ENCODE measurements around the gene CATSPER1.
A peak's percentile ranks its signal among the peaks of the same experiment; 100 is the strongest.

Gene CATSPER1

GRCh38 chr11:66059966-66060680 lies 33.8 kb upstream of the CATSPER1 start:
- Histone ChIP-seq H3K36me3 (ENCODE audit: control insufficient read depth, insufficient read depth, low read length) (peaks cover 53% of the 10 kb centered on the region), H3K4me3 (replicated peaks; ENCODE audit: low read depth, low read length) (no peak overlapping the region), H3K27me3 (replicated peaks; ENCODE audit: control insufficient read depth, insufficient read depth, low read length) (no peaks in the 10 kb centered on the region)
- TF ChIP-seq, protein P1, sequence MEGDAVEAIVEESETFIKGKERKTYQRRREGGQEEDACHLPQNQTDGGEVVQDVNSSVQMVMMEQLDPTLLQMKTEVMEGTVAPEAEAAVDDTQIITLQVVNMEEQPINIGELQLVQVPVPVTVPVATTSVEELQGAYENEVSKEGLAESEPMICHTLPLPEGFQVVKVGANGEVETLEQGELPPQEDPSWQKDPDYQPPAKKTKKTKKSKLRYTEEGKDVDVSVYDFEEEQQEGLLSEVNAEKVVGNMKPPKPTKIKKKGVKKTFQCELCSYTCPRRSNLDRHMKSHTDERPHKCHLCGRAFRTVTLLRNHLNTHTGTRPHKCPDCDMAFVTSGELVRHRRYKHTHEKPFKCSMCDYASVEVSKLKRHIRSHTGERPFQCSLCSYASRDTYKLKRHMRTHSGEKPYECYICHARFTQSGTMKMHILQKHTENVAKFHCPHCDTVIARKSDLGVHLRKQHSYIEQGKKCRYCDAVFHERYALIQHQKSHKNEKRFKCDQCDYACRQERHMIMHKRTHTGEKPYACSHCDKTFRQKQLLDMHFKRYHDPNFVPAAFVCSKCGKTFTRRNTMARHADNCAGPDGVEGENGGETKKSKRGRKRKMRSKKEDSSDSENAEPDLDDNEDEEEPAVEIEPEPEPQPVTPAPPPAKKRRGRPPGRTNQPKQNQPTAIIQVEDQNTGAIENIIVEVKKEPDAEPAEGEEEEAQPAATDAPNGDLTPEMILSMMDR (IDR thresholded peaks at IDR 0.05; ENCODE audit: insufficient read depth, low read length, poor library complexity, severe bottlenecking): no peak
- no peak for DNase-seq (ENCODE audit: extremely low read depth, insufficient read length)

- Histone ChIP-seq H3K4me3 (replicated peaks; ENCODE audit: low read depth, low read length) (no peak overlapping the region), H3K27me3 (replicated peaks; ENCODE audit: control insufficient read depth, insufficient read depth, low read length) (no peaks in the 10 kb centered on the region), H3K36me3 (ENCODE audit: control insufficient read depth, insufficient read depth, low read length) (peaks cover 45% of the 10 kb centered on the region)
- TF ChIP-seq, protein P1 (IDR thresholded peaks at IDR 0.05; ENCODE audit: insufficient read depth, low read length, poor library complexity, severe bottlenecking): no peak
- no peak for DNase-seq (ENCODE audit: extremely low read depth, insufficient read length)
Measured at GRCh38 chr11:66056501-66056900, 30.2 kb upstream of the CATSPER1 start.

DNA sequence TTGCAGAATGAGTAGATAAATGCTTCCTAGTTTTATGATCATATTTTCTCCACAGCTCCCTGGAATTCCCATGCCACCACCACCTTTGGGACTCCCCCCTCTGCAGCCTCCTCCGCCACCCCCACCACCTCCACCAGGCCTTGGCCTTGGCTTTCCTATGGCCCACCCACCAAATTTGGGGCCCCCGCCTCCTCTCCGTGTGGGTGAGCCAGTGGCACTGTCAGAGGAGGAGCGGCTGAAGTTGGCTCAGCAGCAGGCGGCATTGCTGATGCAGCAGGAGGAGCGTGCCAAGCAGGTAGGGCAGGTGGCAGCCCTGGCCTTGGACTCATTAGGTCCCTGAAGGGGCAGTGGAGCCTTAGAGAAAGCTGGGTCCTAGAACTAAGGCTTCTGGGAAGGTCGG lies 28.7 kb upstream of the CATSPER1 start:
- H3K27me3 ChIP-seq (replicated peaks; ENCODE audit: control insufficient read depth, insufficient read depth, low read length): no peaks in the 10 kb centered on the region
- no peak for DNase-seq (ENCODE audit: extremely low read depth, insufficient read length)
- TF ChIP-seq, protein P1 (IDR thresholded peaks at IDR 0.05; ENCODE audit: insufficient read depth, low read length, poor library complexity, severe bottlenecking): no peak
- H3K36me3 ChIP-seq (ENCODE audit: control insufficient read depth, insufficient read depth, low read length): peaks cover 39% of the 10 kb centered on the region
- H3K4me3 ChIP-seq (replicated peaks; ENCODE audit: low read depth, low read length): no peak overlapping the region

DNA sequence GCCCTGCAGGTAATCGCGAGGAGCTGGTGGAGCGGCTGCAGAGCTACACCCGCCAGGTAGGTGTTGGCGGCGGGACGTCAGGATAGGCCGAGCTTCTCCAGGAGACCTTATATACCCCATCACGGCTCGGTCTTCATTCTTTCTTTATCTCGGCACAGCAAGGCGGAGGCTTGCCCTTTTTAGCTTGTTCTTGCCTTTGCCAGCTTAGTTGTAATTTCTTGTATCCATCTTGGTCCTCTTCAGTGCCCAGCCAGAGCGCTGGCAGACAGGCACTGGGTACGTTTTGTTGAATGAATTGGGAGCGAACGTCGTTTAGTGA lies 26.3 kb upstream of the CATSPER1 start:
- DNase-seq (ENCODE audit: extremely low read depth, insufficient read length): no peak
- Histone ChIP-seq H3K4me3 (replicated peaks; ENCODE audit: low read depth, low read length) (peak overlapping the region; percentile 98), H3K27me3 (replicated peaks; ENCODE audit: control insufficient read depth, insufficient read depth, low read length) (no peaks in the 10 kb centered on the region), H3K36me3 (ENCODE audit: control insufficient read depth, insufficient read depth, low read length) (peaks cover 18% of the 10 kb centered on the region)
- TF ChIP-seq, protein P1 (IDR thresholded peaks at IDR 0.05; ENCODE audit: insufficient read depth, low read length, poor library complexity, severe bottlenecking): no peak

GRCh38 chr11:66051766-66052663 lies 25.7 kb upstream of the CATSPER1 start, which contains the start of gene SF3B2:
Gene SF3B2 (plus strand): TSS chr11:66052364. CDS start chr11:66052385, 21 bp downstream.
- TF ChIP-seq, protein P1 (IDR thresholded peaks at IDR 0.05; ENCODE audit: insufficient read depth, low read length, poor library complexity, severe bottlenecking): no peak
- Histone ChIP-seq H3K4me3 (replicated peaks; ENCODE audit: low read depth, low read length) (peak within 1 kb of the TSS; percentile 98), H3K36me3 (ENCODE audit: control insufficient read depth, insufficient read depth, low read length) (peaks cover 15% of the 10 kb centered on the region), H3K27me3 (replicated peaks; ENCODE audit: control insufficient read depth, insufficient read depth, low read length) (no peaks in the 10 kb centered on the region)
- DNase-seq (ENCODE audit: extremely low read depth, insufficient read length): peak; percentile 100
